C4-2B (cell line): ENCODE data around the gene ADARB2.

Experiments
- H3K27ac ChIP-seq: fragments of 450-650 bp; 2 replicates; pipeline ENCODE4 v1.5.1; 2017
- CTCF ChIP-seq: fragments of 450-650 bp; conservative IDR thresholded peaks from 2 replicates; pipeline ENCODE4 v1.5.1; 2017; ENCODE audit warnings: mild to moderate bottlenecking
- ZFX ChIP-seq: fragments of 450-650 bp; IDR thresholded peaks from 2 replicates; pipeline ENCODE4 v1.6.1; 2017

The ADARB2 gene

GRCh38 chr10:1724921-1725488 lies 12.3 kb downstream of the ADARB2 start:
- no peak overlapping the region for H3K27ac ChIP-seq
- TF ChIP-seq ZFX (no peak), CTCF (no peak)

- no peak overlapping the region for H3K27ac ChIP-seq
- TF ChIP-seq CTCF (no peak), ZFX (no peak)
Measured at GRCh38 chr10:1716839-1717238, 20.5 kb downstream of the ADARB2 start.

- TF ChIP-seq CTCF, result peak; percentile 86
- TF ChIP-seq ZFX, result no peak
- H3K27ac ChIP-seq, result no peak overlapping the region
Measured at GRCh38 chr10:1715821-1716220, 21.5 kb downstream of the ADARB2 start.

GRCh38 chr10:1712944-1713671 lies 24.2 kb downstream of the ADARB2 start:
- TF ChIP-seq ZFX (no peak), CTCF (no peak)
- H3K27ac ChIP-seq, result no peak overlapping the region

GRCh38 chr10:1712314-1712713 lies 25.0 kb downstream of the ADARB2 start:
- no peak overlapping the region for H3K27ac ChIP-seq
- no peak for TF ChIP-seq CTCF
- no peak for TF ChIP-seq ZFX

GRCh38 chr10:1709161-1709560 lies 28.2 kb downstream of the ADARB2 start:
- no peak for TF ChIP-seq CTCF
- no peak for TF ChIP-seq ZFX
- no peak overlapping the region for H3K27ac ChIP-seq

- no peak for TF ChIP-seq CTCF
- H3K27ac ChIP-seq, result no peak overlapping the region
Measured at GRCh38 chr10:1708746-1709145, 28.6 kb downstream of the ADARB2 start.
